Fibroblast of lung (primary cell): ENCODE data around the gene KIF5A. TPM values are rescaled to one million over a fixed set of nuclear protein-coding genes. Genes with fewer than 3 reads are reported as not detected.
A peak's percentile ranks its signal among the peaks of the same experiment; 100 is the strongest.

Source experiments
- DNase-seq, 2 donors: peaks; one replicate each; pipeline versions ENCODE4 v3.0.0 to v3.0.0-alpha.2; 2010; ENCODE audit warnings: low read depth in 2 of 2
- H2AFZ ChIP-seq: 2 replicates; pipeline ENCODE4 v1.5.1; 2012; ENCODE audit warnings: low read length, control low read depth, inconsistent platforms
- H3K27ac ChIP-seq: 2 replicates; pipeline ENCODE4 v1.5.1; 2011; ENCODE audit warnings: low read length, control low read depth; ENCODE audit not compliant: insufficient read depth
- H3K27me3 ChIP-seq: 2 replicates; pipeline ENCODE4 v1.5.1; 2011; ENCODE audit warnings: mild to moderate bottlenecking, low read length; ENCODE audit not compliant: control insufficient read depth, insufficient read depth
- H3K36me3 ChIP-seq: 2 replicates; pipeline ENCODE4 v1.5.1; 2011; ENCODE audit warnings: low read length; ENCODE audit not compliant: control insufficient read depth, insufficient read depth
- H3K4me1 ChIP-seq: 2 replicates; pipeline ENCODE4 v1.5.1; 2011; ENCODE audit warnings: low read length; ENCODE audit not compliant: control insufficient read depth, insufficient read depth; ENCODE audit errors: extremely low read depth
- H3K4me2 ChIP-seq: 2 replicates; pipeline ENCODE4 v1.5.1; 2011; ENCODE audit warnings: low read length, control low read depth; ENCODE audit not compliant: insufficient read depth; ENCODE audit errors: extremely low read depth
- H3K4me3 ChIP-seq, 4 experiments: fragments of 200-600 bp in 1 of 4; sonication (generic) in 1 of 4; replicated peaks in 1 of 4; 2 replicates each; pipeline ENCODE4 v1.5.1; 2011 to 2016; ENCODE audit warnings: low read length in 4 of 4, low read depth in 3 of 4, mild to moderate bottlenecking in 3 of 4, control low read depth in 2 of 4, inconsistent platforms in 1 of 4, mixed read lengths in 1 of 4; ENCODE audit not compliant: insufficient read depth in 1 of 4; ENCODE audit errors: control extremely low read depth in 1 of 4
- H3K79me2 ChIP-seq: 2 replicates; pipeline ENCODE4 v1.5.1; 2012; ENCODE audit warnings: mild to moderate bottlenecking, low read length, inconsistent platforms; ENCODE audit not compliant: control insufficient read depth, insufficient read depth
- H3K9ac ChIP-seq: 2 replicates; pipeline ENCODE4 v1.5.1; 2011; ENCODE audit warnings: mild to moderate bottlenecking, low read length, control low read depth; ENCODE audit not compliant: insufficient read depth
- H3K9me3 ChIP-seq: 2 replicates; pipeline ENCODE4 v1.5.1; 2012; ENCODE audit warnings: low read depth, low read length; ENCODE audit not compliant: control insufficient read depth, insufficient read depth
- H4K20me1 ChIP-seq: 2 replicates; pipeline ENCODE4 v1.5.1; 2011; ENCODE audit warnings: low read length; ENCODE audit not compliant: control insufficient read depth, insufficient read depth; ENCODE audit errors: extremely low read depth
- EZH2 ChIP-seq: IDR thresholded peaks from 2 replicates; pipeline ENCODE4 v1.5.1; 2012; ENCODE audit warnings: low read length, control low read depth, mild to moderate bottlenecking; ENCODE audit errors: missing control alignments
- polyA plus RNA-seq, 2 donors: library from polyadenylated mRNA; depleted of rRNA in 1 of 2; stranded (reverse) in 1 of 2; unstranded in 1 of 2; fragments of >200 nt; gene quantifications; 2 replicates each; pipeline ENCODE4 v1.2.1, GENCODE V29; 2011 to 2012; ENCODE audit warnings: missing spikeins in 1 of 2
- total RNA-seq: library from RNA; depleted of rRNA; stranded (reverse); fragments of >200 nt; gene quantifications from 2 replicates; pipeline ENCODE4 v1.2.1, GENCODE V29; 2014
- TF ChIP-seq, protein P1 (sequence below), 2 donors: IDR thresholded peaks in 1 of 2; conservative IDR thresholded peaks in 1 of 2; 1 replicate in 1 of 2; 2 replicates in 1 of 2; pipeline ENCODE4 v1.5.1; 2011 to 2012; ENCODE audit warnings: low read length in 2 of 2, control low read depth in 1 of 2, inconsistent platforms in 1 of 2, low read depth in 1 of 2, mild to moderate bottlenecking in 1 of 2

Gene KIF5A
- total and polyA plus RNA-seq, 2 donors (not counting 1 experiment from before 2014, with no cell fraction given): 0.53 to 1.3 TPM

DNA sequence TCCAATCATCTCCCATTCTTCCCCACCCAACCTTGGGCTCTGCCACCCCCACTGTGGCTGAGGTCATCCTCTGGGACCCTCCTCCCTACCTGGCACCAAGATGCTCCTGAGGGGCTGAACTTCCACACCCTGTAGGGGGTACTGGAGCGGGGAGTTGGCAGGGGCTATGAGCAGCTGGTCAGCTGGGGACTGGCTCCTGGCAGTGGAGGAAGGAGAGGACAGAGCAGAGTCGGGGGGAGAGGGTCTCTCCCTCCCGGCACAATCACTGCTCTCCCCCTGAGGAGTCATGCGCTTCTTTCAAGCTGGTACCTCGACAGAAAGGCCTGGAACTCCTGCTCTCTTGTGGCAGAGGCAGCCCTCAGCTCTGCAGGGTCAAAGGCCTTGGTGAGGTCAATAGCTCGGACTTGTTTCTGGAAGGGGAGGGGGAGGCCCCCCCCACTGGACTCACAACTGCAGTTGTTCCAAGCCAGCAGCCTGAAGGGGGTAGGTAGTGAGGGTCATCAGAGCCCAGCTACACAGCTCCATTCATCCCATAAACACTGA lies 81.1 kb downstream of the KIF5A start:
- H3K4me3 ChIP-seq: no peak overlapping the region
- H3K4me2 ChIP-seq: no peak overlapping the region
- peaks cover 19% of the 10 kb centered on the region for H3K27me3 ChIP-seq
- H2AFZ ChIP-seq: no peak overlapping the region
- H3K27ac ChIP-seq: no peak overlapping the region
- H3K79me2 ChIP-seq: no peaks in the 10 kb centered on the region
- no peak for DNase-seq
- H3K4me1 ChIP-seq: no peaks in the 10 kb centered on the region
- no peaks in the 10 kb centered on the region for H4K20me1 ChIP-seq
- no peaks in the 10 kb centered on the region for H3K9me3 ChIP-seq
- H3K36me3 ChIP-seq: no peaks in the 10 kb centered on the region
- no peak for TF ChIP-seq EZH2
- TF ChIP-seq, protein P1, sequence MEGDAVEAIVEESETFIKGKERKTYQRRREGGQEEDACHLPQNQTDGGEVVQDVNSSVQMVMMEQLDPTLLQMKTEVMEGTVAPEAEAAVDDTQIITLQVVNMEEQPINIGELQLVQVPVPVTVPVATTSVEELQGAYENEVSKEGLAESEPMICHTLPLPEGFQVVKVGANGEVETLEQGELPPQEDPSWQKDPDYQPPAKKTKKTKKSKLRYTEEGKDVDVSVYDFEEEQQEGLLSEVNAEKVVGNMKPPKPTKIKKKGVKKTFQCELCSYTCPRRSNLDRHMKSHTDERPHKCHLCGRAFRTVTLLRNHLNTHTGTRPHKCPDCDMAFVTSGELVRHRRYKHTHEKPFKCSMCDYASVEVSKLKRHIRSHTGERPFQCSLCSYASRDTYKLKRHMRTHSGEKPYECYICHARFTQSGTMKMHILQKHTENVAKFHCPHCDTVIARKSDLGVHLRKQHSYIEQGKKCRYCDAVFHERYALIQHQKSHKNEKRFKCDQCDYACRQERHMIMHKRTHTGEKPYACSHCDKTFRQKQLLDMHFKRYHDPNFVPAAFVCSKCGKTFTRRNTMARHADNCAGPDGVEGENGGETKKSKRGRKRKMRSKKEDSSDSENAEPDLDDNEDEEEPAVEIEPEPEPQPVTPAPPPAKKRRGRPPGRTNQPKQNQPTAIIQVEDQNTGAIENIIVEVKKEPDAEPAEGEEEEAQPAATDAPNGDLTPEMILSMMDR (conservative IDR thresholded peaks at IDR 0.05 in 1 of 2, IDR thresholded peaks at IDR 0.05 in 1 of 2; ENCODE audit: low read depth in 1 of 2, low read length in 2 of 2): no peak
- no peak overlapping the region for H3K9ac ChIP-seq

DNA sequence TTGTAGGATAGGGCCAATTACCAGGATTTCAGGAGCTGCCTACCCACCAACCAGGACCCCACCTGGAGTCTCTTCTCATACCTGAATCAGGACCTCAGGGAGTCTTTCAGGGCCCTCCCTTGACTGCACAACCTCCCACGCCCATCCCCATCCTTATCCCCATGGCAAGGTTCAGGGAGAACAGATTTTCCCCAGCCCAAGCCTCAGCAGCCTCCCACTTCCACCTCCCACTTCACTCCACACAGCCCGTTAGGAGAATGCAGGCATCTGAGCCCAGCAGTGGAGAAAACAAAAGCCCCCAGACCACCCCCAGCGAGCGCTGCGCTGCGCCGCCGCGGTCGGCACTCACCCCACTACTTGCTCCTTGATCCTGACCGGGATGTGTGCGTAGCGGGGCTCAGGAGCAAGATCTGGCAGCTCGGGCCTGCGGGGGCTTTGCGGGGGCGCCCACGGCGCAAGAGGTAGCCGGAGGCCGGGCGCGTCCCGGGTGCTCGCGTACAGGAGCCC lies 81.8 kb downstream of the KIF5A start:
- peak overlapping the region in 2 of 4 experiments; percentile 48 to 60 for H3K4me3 ChIP-seq
- no peaks in the 10 kb centered on the region for H4K20me1 ChIP-seq
- TF ChIP-seq, protein P1 (conservative IDR thresholded peaks at IDR 0.05 in 1 of 2, IDR thresholded peaks at IDR 0.05 in 1 of 2; ENCODE audit: low read depth in 1 of 2, low read length in 2 of 2): no peak
- TF ChIP-seq EZH2: no peak
- DNase-seq: no peak
- H2AFZ ChIP-seq: no peak overlapping the region
- H3K4me2 ChIP-seq: peak overlapping the region; percentile 85
- no peaks in the 10 kb centered on the region for H3K36me3 ChIP-seq
- peaks cover 16% of the 10 kb centered on the region for H3K27me3 ChIP-seq
- no peaks in the 10 kb centered on the region for H3K79me2 ChIP-seq
- no peak overlapping the region for H3K27ac ChIP-seq
- H3K4me1 ChIP-seq: no peaks in the 10 kb centered on the region
- no peaks in the 10 kb centered on the region for H3K9me3 ChIP-seq
- no peak overlapping the region for H3K9ac ChIP-seq

DNA sequence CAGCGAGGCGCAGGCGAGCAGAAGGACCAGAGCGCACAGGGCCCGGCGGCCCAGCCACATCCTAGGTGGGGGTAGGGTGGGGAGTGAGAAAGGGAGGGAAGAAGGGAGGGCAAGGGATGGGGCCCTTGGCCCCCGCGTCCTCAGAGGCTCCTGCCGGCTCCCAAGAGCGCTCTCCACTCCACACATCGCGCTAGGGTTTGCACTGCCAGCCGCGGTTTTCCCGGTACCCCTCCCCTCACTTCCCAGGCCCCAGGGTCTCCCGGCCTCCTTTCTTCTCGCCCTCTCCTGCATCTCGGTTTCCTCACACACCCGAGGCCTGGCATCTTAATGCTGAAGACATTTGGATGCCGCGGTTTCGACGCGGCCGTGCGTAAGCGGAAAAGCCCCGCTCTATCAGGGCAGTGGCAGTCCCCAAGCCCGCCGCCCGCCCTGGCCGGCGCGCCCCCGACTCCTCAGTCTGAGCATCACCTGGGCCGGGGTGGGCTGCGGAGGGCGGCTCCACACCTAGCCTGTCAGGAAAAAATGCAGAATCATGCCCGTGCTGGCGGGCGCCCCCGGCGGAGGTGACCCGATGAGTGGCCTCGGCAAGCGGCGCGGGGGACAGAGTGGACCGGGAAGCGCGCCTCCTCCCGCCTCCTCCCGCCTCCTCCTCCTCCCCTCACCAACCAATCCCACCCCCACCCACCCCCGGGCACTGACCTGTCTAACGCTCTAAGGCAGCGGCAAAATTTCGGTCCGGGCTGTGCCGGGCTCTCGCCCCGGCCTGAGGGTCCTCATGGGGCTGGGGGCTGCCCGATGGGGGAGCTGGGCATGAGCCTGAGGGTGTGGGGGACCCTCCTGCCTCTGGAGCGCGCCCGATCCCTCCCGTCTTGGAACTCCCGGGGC lies 82.5 kb downstream of the KIF5A start:
- H3K4me3 ChIP-seq: peak overlapping the region in 3 of 4 experiments; percentile 50 to 60 (median 60)
- peaks cover 16% of the 10 kb centered on the region for H3K27me3 ChIP-seq
- peak in 1 of 2 donors; percentile 32 for DNase-seq
- H3K4me1 ChIP-seq: no peaks in the 10 kb centered on the region
- no peaks in the 10 kb centered on the region for H3K36me3 ChIP-seq
- H3K9me3 ChIP-seq: no peaks in the 10 kb centered on the region
- TF ChIP-seq, protein P1 (conservative IDR thresholded peaks at IDR 0.05 in 1 of 2, IDR thresholded peaks at IDR 0.05 in 1 of 2; ENCODE audit: low read depth in 1 of 2, low read length in 2 of 2): no peak
- no peak for TF ChIP-seq EZH2
- H3K79me2 ChIP-seq: no peaks in the 10 kb centered on the region
- H3K4me2 ChIP-seq: peak overlapping the region; percentile 88
- H3K27ac ChIP-seq: no peak overlapping the region
- H4K20me1 ChIP-seq: no peaks in the 10 kb centered on the region
- peak overlapping the region; percentile 46 for H2AFZ ChIP-seq
- H3K9ac ChIP-seq: peak overlapping the region; percentile 42
